GM12878 (cell line): Measurements from ENCODE around the gene DNAJC18. TPM values are rescaled to one million over a fixed set of nuclear protein-coding genes. Genes with fewer than 3 reads are reported as not detected.
A peak's percentile ranks its signal among the peaks of the same experiment; 100 is the strongest.

Experiments used
- ATF3 ChIP-seq: IDR thresholded peaks from 2 replicates; pipeline ENCODE4 v1.6.1; 2011; ENCODE audit warnings: low read depth, mild to moderate bottlenecking, low read length, moderate library complexity, borderline replicate concordance; ENCODE audit errors: extremely low read depth
- CBFB ChIP-seq: IDR thresholded peaks from 2 replicates; pipeline ENCODE4 v1.6.1; 2016; ENCODE audit warnings: antibody characterized with exemption, low read depth
- CHD1 ChIP-seq: IDR thresholded peaks from 2 replicates; pipeline ENCODE4 v1.6.1; 2012; ENCODE audit warnings: low read depth, low read length, improper control_type of control experiment
- CHD4 ChIP-seq: fragments of 200-600 bp; sonication (generic); IDR thresholded peaks from 2 replicates; pipeline ENCODE4 v1.6.1; 2016; ENCODE audit warnings: mild to moderate bottlenecking
- CTCF ChIP-seq, 3 experiments: IDR thresholded peaks in 2 of 3; conservative IDR thresholded peaks in 1 of 3; 2 replicates each; pipeline ENCODE4 v1.5.1; 2011; ENCODE audit warnings: low read depth in 3 of 3, low read length in 3 of 3, mild to moderate bottlenecking in 3 of 3, control low read depth in 2 of 3, moderate library complexity in 2 of 3, inconsistent platforms in 1 of 3, mixed read lengths in 1 of 3; ENCODE audit not compliant: control insufficient read depth in 2 of 3, insufficient read depth in 1 of 3; ENCODE audit errors: extremely low read depth in 1 of 3
- ESRRA ChIP-seq: IDR thresholded peaks from 2 replicates; pipeline ENCODE4 v1.6.1; 2012; ENCODE audit warnings: mild to moderate bottlenecking, low read length, improper control_type of control experiment
- HDAC2 ChIP-seq: fragments of 200-600 bp; sonication (generic); IDR thresholded peaks from 2 replicates; pipeline ENCODE4 v1.6.1; 2017
- HDGF ChIP-seq: fragments of 450-650 bp; IDR thresholded peaks from 2 replicates; pipeline ENCODE4 v1.6.1; 2016; ENCODE audit warnings: antibody characterized with exemption
- IKZF1 ChIP-seq: fragments of 450-650 bp; conservative IDR thresholded peaks from 2 replicates; pipeline ENCODE4 v1.6.1; 2017; ENCODE audit warnings: antibody characterized with exemption, mild to moderate bottlenecking
- MYC ChIP-seq: IDR thresholded peaks from 2 replicates; pipeline ENCODE4 v1.6.1; 2011; ENCODE audit warnings: mild to moderate bottlenecking, low read length, moderate library complexity, inconsistent platforms; ENCODE audit not compliant: insufficient read depth, insufficient replicate concordance, insufficient read length, severe bottlenecking
- PML ChIP-seq: IDR thresholded peaks from 2 replicates; pipeline ENCODE4 v1.6.1; 2012; ENCODE audit warnings: low read length, inconsistent platforms
- POLR2AphosphoS5 ChIP-seq: IDR thresholded peaks from 2 replicates; pipeline ENCODE4 v1.6.1; 2011; ENCODE audit warnings: mild to moderate bottlenecking, low read length, inconsistent platforms
- RB1 ChIP-seq: fragments of 450-650 bp; formaldehyde crosslinking; IDR thresholded peaks from 2 replicates; pipeline ENCODE4 v1.6.1; 2017; ENCODE audit warnings: mild to moderate bottlenecking, borderline replicate concordance
- SIX5 ChIP-seq: IDR thresholded peaks from 2 replicates; pipeline ENCODE4 v1.6.1; 2011; ENCODE audit warnings: mild to moderate bottlenecking, low read depth, low read length, moderate library complexity; ENCODE audit not compliant: severe bottlenecking
- SREBF1 ChIP-seq: IDR thresholded peaks from 2 replicates; pipeline ENCODE4 v1.6.1; 2012; ENCODE audit warnings: mild to moderate bottlenecking, low read length
- TAF1 ChIP-seq: IDR thresholded peaks from 2 replicates; pipeline ENCODE4 v1.6.1; 2011; ENCODE audit warnings: mild to moderate bottlenecking, low read depth, low read length, borderline replicate concordance
- TBL1XR1 ChIP-seq: IDR thresholded peaks from 2 replicates; pipeline ENCODE4 v1.6.1; 2012; ENCODE audit warnings: low read depth, low read length, improper control_type of control experiment
- TCF12 ChIP-seq: IDR thresholded peaks from 2 replicates; pipeline ENCODE4 v1.6.1; 2011; ENCODE audit warnings: low read depth, mild to moderate bottlenecking, low read length
- TCF7 ChIP-seq: IDR thresholded peaks from 2 replicates; pipeline ENCODE4 v1.6.1; 2014; ENCODE audit warnings: antibody characterized with exemption, borderline replicate concordance
- YY1 ChIP-seq: IDR thresholded peaks from 2 replicates; pipeline ENCODE4 v1.6.1; 2011; ENCODE audit warnings: low read depth, mild to moderate bottlenecking, low read length
- ZBED1 ChIP-seq: IDR thresholded peaks from 2 replicates; pipeline ENCODE4 v1.6.1; 2016; ENCODE audit warnings: borderline replicate concordance
- ZNF217 ChIP-seq: fragments of 450-650 bp; IDR thresholded peaks from 2 replicates; pipeline ENCODE4 v1.6.1; 2017; ENCODE audit warnings: antibody characterized with exemption, mild to moderate bottlenecking
- ZNF274 ChIP-seq: IDR thresholded peaks from one replicate; pipeline ENCODE4 v1.8.0; 2011; ENCODE audit not compliant: insufficient read length, insufficient read depth
- ZNF687 ChIP-seq: fragments of 450-650 bp; IDR thresholded peaks from 2 replicates; pipeline ENCODE4 v1.6.1; 2017; ENCODE audit warnings: mild to moderate bottlenecking, moderate library complexity
- ZSCAN29 ChIP-seq: fragments of 450-650 bp; IDR thresholded peaks from 2 replicates; pipeline ENCODE4 v1.6.1; 2017; ENCODE audit warnings: mild to moderate bottlenecking, moderate library complexity
- polyA plus RNA-seq, 11 experiments: library from polyadenylated mRNA; depleted of rRNA in 4 of 11; unstranded in 6 of 11; stranded (reverse) in 5 of 11; fragments of >200 nt; fragmentation: Nextera tagmentation in 4 of 11; fragmentation: Illumina TruSeq in 1 of 11; extraction: Ambion mirVana in 4 of 11; extraction: Trizol in 1 of 11; gene quantifications; 1 replicate in 1 of 11; 2 replicates in 10 of 11; pipeline versions ENCODE4 v1.2.1 to v1.2.3, GENCODE V29; 2011 to 2016; ENCODE audit warnings: inconsistent platforms in 2 of 11, missing spikeins in 2 of 11, low read depth in 1 of 11
- total RNA-seq, 4 experiments: library from RNA; depleted of rRNA in 3 of 4; stranded (reverse); fragments of >200 nt in 3 of 4; fragmentation: Illumina TruSeq in 1 of 4; extraction: Trizol in 1 of 4; gene quantifications; 2 replicates each; pipeline versions ENCODE4 v1.2.1 to v1.2.3, GENCODE V29; 2013 to 2021
- TF ChIP-seq, protein P1 (sequence below): fragments of 450-650 bp; IDR thresholded peaks from 2 replicates; pipeline ENCODE4 v1.6.1; 2016; ENCODE audit warnings: mild to moderate bottlenecking

Gene DNAJC18
- total and polyA plus RNA-seq, 10 of the 15 experiments (the other 5 are each of a cell fraction or from before 2014, with no cell fraction given): 6.4 to 26.7 (median 17.7) TPM

GRCh38 chr5:139482050-139482889 is 42.9 kb upstream of the DNAJC18 start, which contains the start of gene STING1 (continued):
- no peak for TF ChIP-seq TCF12
- no peak for TF ChIP-seq SREBF1
- TF ChIP-seq HDAC2: no peak
- no peak for TF ChIP-seq YY1
- TF ChIP-seq CBFB: no peak
- TF ChIP-seq ESRRA: no peak
- TF ChIP-seq TAF1: 0 out of 2 replicates have a peak, but pooled peaks have one; percentile 6
- TF ChIP-seq MYC: no peak
- TF ChIP-seq ZBED1: no peak
- no peak for TF ChIP-seq ZNF217
- TF ChIP-seq RB1: no peak
- no peak for TF ChIP-seq PML
- no peak for TF ChIP-seq CTCF (IDR thresholded peaks at IDR 0.05 in 2 of 3, conservative IDR thresholded peaks at IDR 0.05 in 1 of 3; ENCODE audit: control insufficient read depth in 2 of 3, extremely low read depth in 1 of 3, insufficient read depth in 1 of 3, low read depth in 3 of 3, low read length in 3 of 3)
- peak; percentile 47; the same call in 1 of the 2 replicates for TF ChIP-seq POLR2AphosphoS5
- no peak for TF ChIP-seq CHD1
- no peak for TF ChIP-seq TBL1XR1
- peak; percentile 78 for TF ChIP-seq IKZF1
- TF ChIP-seq, protein P1, sequence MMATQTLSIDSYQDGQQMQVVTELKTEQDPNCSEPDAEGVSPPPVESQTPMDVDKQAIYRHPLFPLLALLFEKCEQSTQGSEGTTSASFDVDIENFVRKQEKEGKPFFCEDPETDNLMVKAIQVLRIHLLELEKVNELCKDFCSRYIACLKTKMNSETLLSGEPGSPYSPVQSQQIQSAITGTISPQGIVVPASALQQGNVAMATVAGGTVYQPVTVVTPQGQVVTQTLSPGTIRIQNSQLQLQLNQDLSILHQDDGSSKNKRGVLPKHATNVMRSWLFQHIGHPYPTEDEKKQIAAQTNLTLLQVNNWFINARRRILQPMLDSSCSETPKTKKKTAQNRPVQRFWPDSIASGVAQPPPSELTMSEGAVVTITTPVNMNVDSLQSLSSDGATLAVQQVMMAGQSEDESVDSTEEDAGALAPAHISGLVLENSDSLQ: no peak
- TF ChIP-seq SIX5: no peak
- TF ChIP-seq ZNF274: no peak
- no peak for TF ChIP-seq HDGF
- TF ChIP-seq ZNF687: peak; percentile 78
- TF ChIP-seq ATF3: no peak
- TF ChIP-seq ZSCAN29: no peak
- no peak for TF ChIP-seq TCF7
- no peak for TF ChIP-seq CHD4
